Measurements from ENCODE around the gene PDZD8.

The PDZD8 gene

DNA sequence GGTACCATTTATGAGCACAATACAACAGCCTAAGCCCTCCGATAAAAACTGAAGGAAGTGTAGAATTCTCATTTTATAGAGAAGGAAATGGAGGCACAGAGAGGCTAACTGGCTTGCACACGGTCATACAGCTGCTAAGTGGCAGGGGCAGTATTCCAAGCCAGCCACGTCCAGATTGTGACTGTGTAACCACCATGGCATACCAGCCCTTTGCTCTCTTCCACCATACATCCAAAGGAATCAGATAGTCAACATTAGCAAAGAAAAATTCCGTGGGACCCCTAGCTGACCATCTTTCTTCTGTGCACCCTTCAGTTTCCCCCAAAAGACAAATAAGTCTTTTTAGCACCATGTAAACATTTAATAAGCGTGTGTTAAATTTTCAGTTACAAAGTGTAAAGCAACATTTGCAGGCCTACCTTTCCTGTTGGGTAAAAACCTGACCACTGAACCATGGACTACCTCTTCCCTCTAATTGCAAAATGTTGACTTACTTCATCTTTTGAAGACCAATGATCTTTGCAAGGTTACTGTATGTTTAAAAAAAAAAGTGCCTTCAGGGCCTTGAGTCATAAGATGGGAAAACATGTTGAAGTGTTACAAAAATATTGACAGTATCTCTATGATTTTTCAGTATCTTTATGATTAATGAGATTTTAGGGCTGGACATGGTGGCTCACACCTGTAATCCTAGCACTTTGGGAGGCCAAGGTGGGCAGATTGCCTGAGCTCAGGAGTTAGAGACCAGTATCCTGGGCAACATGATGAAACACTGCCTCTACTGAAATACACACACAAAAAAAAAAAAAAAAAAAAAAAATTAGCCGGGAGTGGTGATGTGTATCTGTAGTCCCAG, 24.3 kb upstream of the PDZD8 start:
- in situ Hi-C loops (cut with MboI; ENCODE audit: low sequenced_read_pairs), result no loop called here

DNA sequence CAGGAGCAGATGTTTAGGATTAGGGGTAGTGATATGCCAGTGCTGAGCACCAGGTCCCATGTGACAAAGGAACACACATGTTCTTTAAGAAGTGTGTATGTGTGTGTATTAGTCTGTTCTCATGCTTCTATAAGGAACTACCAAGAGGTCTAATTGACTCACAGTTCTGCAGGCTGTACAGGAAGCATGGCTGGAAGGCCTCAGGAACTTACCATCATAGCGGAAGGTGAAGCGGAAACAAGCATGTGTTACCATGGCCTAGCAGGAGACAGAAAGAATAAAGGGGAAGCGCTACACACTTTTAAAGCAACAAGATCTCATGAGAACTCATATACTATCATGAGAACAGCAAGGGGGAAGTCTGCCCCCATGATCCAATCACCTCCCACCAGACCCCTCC, 22.8 kb upstream of the PDZD8 start:
- in situ Hi-C loops (cut with MboI; ENCODE audit: low sequenced_read_pairs), result no loop called here

DNA sequence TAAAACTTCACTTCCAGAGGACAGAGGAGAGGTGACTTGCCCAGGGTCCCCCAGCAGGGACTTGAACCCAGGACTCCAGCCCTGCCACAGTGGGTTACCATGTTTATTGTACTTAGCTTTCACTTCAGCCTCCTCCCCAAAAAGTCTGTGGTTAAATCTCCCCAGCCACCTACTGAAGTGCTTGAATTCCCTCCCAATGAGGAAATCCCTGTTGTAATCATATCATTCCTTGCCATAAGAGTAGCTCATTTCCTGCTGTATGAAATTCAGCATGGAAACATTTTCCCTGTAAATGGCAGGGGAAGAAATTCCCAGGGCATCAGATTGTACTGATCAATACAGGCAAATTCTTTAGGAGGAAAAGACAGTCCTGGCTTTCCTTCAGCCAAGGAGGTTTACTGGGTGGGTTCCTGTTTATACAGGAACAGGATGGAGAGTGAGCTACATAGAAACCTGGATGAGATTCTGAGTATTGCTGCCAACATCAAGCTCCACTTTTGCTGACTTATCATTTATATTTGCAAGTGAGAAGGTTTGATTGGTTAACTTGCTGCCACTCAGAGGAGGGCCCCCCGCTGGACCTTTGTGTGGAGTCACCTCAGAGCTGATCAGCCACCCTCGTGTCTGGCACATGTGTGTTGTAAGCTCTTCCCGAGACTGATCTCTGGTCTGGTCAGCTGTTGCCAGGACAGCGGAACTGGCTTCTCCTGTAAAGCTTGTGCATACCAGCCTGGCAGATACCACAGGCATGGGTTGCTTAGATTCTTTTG, 16.4 kb upstream of the PDZD8 start:
- in situ Hi-C loops (cut with MboI; ENCODE audit: low sequenced_read_pairs), result no loop called here

DNA sequence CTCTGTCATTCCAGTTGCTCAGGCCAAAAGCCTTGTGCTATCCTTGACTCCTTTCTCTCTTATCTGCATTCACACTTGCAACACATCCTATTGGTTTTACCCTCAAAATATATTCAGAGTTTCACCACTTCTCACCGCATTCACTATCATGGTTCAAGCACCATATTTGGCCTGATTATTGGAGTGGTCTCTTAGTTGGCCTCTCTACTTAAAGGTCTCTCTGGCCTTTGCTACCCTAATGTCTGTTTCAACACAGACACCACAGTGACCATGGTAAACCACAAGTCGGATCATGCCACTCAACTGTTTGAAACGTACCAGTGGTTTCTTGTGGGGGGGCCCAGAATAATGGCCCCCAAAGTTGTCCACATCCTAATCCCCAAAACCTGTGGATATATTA, 15.2 kb upstream of the PDZD8 start:
- in situ Hi-C loops (cut with MboI; ENCODE audit: low sequenced_read_pairs), result no loop called here

DNA sequence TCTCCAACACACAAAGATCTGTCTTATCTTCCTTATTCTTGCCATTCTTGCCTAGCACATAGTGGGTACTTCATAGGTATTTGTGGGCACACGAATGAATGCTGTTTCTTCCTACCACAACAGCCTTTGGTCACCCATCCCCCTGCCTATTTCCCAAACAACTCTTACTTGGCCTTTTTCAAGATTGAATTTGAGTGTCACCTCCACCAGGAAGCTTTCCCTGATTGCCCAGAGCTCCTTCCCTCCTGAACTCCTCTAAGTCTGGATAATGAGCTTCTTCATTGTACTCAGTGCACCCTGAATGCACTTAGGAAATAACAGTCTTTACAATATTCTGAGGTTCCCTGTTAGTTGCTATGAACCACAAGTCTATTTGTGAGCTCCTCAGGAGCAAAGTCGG, 11.6 kb upstream of the PDZD8 start:
- in situ Hi-C loops (cut with MboI; ENCODE audit: low sequenced_read_pairs), result no loop called here

DNA sequence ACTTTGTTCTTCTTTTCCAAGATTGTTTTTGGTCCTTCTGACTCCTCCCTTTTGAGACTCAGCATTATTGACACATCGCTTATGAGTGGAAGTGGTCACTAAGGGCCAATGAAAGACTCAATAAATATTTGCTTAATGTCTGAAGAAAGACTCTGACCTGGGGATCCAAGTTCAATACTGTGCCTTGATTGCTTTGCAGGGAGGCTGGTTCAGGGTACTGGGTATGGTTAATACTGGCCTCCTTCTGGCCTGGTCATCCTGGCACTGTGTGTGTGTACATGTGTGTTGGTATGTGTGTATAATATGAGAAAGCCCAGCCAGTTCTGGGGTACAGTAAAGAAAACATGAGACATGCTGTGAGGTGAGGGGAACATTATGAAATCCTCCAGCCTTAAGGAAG, 7.6 kb upstream of the PDZD8 start:
- in situ Hi-C loops (cut with MboI; ENCODE audit: low sequenced_read_pairs), result no loop called here

DNA sequence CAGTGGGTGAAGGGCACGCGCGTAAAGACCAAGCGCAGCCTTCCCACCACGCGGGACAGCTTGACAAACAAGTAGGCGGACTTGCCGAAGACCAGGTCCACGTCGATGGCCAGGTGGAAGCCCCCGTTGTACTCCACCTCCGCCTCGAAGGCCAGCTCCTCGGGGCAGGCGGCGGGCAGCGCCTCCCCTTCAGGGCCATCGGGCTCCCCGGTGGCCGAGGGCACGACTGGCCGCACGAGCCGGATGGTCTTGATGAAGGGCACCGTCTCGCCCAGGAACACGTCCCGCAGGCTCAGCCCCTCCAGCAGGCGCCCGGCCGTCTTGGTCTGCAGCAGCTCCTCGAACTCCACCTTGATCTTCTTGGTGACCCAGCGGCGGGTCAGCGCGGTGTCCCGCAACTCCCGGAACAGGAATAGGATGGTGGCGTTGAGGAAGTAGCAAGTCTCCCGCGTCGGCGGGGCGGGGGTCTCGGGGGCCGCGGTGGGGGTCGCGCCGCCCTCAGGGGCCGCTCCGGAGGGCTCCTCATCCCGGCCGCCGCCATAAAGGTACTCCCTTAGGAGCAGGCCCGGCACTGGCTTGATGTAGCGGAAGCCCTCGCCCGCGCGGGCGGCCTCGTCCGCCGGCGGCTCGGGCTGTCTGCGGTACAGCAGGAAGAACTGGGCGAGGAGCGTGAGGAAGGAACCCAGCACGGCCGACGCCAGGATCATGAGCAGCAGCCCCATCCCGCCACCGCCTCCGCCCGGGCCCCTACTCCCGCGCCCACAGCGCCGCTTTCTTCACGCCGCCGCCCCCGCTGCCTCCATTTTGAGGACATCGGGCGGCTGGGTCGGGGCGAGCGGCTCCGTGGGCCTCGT, 507 bp downstream of the PDZD8 start:
- in situ Hi-C loops (cut with MboI; ENCODE audit: low sequenced_read_pairs), result no loop called here

DNA sequence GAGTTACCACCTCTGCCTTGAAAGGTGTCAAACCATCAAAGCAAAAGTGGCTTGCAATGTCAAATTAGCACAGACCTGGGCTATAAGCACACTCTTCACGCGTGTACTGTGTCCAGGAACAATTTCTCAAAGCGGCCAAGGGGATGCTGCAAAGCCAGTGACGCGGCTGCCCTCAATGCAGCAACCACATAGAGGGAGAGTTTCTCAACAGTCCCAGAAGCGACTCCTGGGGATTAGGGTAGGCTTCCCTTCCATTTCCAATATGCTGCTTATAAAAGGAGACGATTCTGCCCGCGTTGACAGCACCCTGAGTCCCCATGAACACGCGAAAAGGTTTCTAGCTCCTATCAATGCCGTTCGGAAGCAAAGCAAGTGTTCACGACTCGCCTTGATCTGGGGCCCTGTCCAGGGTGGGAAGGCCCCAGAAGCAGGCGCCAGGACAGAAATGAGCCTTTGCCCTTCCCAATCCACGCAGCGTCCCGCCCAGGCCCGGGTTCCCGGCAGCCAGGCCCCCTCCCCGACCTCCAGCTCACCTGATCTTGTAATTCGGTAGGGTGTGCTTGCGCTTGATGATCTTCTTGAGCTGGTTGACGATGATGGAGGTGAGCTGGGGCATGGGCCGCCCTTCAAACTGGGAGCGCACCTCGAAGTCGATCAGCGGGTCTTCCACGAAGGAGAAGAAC, 1.3 kb downstream of the PDZD8 start:
- in situ Hi-C loops (cut with MboI; ENCODE audit: low sequenced_read_pairs), result no loop called here

DNA sequence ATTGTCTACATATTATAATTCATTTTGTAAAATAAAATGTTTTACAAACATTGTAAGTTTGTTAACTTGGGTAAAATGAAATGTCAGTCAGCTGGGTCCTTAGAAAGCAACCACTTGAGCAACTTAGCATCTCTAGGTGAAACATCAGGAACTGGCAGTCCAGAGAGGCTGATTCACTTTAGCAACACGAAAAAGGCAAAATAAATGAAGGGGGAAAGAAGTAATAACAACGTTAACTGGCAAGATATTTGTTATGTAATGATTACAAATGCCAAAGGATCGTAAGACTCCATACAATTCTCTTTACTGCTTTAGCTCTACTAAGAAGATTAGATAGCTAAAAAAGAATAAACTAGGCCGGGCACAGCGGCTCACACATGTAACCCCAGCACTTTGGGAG, 5.0 kb downstream of the PDZD8 start:
- in situ Hi-C loops (cut with MboI; ENCODE audit: low sequenced_read_pairs), result no loop called here

DNA sequence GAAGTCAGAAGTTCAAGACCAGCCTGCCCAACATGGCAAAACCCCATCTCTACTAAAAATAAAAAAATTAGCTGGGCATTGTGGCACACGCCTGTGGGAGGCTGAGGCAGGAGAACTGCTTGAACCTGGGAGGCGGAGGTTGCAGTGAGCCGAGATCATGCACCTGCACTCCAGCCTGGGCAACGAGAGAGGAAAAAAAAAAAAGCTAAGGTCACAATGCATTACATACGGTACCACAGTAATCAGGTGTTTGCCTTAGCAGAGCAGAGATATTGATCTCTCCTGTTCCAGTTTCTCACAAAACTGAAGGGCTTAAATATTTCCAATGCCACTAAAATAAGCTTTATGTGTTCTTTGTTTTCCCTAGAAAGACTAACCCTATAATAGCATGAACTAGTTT, 7.5 kb downstream of the PDZD8 start:
- in situ Hi-C loops (cut with MboI; ENCODE audit: low sequenced_read_pairs), result no loop called here

DNA sequence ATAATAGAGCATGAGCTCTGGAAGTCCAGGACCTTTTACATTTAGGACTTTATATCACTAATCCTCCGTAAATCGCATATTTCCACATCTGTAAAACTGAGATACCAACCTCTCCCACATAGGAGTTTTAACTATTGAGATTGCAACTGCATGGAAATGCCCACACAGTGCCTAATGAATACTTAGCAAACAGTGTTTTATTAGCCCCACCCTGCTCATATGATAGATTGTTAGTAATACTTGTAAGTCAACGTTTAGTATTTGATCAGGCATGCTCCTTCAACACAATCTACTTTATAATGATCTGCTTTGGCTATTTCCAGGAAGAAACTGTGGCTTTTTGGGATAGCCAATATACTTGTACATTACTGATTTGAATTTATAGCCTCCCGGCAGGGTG, 8.5 kb downstream of the PDZD8 start:
- in situ Hi-C loops (cut with MboI; ENCODE audit: low sequenced_read_pairs), result no loop called here

DNA sequence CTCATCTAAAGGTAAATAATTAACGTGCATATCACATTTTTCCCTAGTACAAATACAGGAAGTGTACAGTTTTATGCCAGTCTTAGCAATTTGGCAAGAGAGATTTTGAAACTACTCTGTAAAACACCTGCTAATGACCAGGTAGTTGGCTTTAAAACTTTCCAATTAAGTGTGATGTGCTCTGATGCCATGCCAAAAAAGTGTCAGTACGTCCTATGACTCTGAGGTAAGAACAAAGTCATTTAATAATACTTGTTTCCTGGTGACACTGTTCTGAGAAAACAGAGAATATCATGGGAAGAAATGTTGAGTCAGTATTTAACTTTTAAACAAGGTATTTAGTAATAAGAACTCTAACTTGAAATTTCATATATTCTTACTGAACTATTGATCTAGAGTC, 9.6 kb downstream of the PDZD8 start:
- in situ Hi-C loops (cut with MboI; ENCODE audit: low sequenced_read_pairs), result no loop called here

DNA sequence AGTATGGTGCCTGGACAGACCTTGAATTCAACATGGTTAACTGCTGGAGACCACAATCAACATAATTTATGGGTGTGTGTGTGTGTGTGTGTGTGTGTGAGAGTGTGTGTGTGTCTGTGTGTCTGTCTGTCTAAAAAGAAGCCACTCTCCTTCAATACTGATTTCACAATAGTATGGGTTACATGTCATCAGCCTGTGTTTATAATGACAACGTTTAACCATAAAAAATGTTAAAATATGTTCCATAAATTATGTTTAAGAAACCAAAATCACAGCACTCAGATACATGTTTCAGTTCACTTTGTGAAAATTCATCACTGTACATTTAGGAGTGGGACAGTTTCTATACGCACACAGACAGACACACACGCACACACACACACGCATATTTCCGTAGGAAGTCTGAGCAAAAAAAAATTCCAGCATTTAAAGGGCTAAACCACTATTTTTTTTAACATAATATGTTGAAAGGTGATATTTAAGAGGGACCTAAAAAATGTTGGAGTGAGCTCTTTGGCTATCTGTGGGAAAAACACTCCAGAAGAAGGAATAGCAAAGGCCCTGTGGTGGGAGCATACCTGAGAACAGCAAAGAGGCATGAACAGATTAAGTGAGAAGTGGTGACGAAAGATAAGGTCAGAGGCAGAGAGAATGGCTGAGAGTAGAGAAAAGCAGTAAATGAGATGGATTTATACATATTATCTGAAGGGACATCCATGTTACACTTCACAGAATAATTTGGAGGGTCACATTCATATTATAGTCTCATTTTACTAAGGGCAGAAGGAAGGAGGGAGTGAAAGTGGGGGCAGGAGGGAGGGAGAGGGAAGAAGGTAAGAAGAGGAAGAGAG, 10.9 kb downstream of the PDZD8 start:
- in situ Hi-C loops (cut with MboI; ENCODE audit: low sequenced_read_pairs), result no loop called here

DNA sequence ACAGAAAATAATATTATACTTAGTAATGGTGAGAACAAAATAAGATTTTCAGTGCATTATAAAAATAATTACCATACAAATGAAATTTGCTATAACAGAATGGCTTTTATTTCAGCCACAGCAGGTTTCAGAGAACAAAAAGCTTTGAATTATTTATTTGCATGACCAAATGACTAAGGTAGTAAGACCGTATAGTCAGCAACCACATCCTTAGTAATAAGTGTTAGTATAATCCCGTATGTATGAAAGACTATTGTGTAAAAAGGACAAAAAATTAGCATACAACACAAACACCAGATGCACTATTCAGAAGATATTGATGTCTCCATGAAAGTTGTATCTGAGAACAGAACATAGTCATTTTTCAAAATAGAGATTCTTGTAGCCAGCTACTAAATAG, 12.2 kb downstream of the PDZD8 start:
- in situ Hi-C loops (cut with MboI; ENCODE audit: low sequenced_read_pairs), result no loop called here

DNA sequence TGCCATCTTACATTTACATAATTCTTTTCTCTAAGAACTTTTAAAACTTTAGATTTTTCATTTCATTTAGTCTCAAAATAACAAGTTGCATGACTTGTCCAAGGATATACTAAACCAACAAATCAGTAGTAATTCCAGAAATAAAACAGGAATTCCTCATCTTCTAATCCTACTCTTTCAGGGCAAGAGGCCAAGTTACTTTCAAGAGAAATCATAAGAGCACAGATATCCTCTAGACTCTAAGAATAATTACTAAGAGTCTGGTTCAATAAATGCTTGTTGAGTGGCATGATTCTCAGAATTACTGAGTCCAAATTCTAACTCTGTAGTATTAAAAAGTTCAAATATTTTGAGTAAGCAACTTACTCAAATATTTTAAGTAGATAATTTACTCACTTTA, 12.9 kb downstream of the PDZD8 start:
- in situ Hi-C loops (cut with MboI; ENCODE audit: low sequenced_read_pairs), result no loop called here

DNA sequence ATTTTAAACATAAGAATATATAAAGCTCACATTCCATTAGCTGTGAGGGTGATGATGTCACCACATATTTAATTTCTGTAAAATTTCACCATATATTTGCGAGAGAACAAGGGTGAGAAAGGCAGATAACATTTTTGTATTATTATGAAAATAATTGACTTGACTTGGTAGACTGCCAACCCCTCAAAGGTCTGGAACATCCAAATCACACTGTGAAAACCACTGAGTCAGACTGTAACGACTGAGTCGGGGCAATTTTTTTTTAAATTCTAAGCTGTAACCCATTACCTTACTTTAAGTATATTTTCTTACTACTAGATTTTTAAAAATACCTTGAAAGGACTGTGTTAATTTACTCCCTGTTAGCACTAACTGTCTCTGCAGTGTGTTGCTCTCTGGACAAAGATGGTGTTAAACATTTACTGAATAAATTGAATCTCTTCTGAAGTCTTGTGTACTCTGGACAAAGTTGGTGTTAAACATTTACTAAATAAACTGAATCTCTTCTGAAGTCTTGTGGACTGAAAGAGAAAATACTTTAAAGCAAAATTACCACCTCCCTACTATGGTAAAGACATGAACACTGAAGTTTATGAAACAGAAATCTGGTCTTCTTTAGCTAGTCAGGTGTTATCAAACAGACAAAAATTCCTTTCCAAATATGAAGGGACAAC, 14.1 kb downstream of the PDZD8 start:
- in situ Hi-C loops (cut with MboI; ENCODE audit: low sequenced_read_pairs), result no loop called here

DNA sequence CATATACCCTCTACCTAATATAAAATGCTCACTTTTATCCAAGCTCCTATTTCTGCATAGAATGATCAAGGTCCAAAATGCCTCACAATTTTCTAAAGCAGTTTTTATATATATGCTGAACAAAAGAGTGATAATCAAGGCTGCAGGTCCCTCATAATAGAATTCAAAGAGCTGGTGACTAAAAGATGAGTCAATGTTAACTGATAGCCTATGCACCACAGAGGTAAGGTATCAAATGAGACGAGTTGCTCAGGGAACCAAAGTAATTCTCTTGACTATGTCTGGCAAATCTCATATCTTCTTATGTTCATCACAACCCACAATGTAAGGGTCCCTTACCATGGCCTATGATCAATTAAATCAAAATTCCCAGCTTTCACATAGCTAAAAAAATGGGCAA, 15.2 kb downstream of the PDZD8 start:
- in situ Hi-C loops (cut with MboI; ENCODE audit: low sequenced_read_pairs), result no loop called here

DNA sequence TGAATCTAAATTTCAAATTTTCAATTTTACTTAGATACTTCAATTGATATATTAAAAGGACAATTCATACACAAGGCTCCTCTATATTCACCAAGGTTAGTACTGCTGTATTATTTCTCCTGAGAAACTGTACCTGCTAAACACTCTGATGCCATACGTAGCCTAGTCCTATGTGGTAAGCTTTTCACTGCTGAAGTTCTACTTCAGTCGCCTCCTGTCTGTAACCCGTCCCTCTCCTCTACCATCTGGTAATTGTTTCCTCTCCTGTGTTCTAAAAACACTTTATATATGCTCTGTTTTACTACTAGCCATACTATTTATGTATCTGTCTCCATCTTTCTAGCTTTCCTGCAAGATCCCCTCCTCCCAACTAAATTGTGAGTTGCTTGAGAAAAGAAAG, 20.2 kb downstream of the PDZD8 start:
- in situ Hi-C loops (cut with MboI; ENCODE audit: low sequenced_read_pairs), result no loop called here

DNA sequence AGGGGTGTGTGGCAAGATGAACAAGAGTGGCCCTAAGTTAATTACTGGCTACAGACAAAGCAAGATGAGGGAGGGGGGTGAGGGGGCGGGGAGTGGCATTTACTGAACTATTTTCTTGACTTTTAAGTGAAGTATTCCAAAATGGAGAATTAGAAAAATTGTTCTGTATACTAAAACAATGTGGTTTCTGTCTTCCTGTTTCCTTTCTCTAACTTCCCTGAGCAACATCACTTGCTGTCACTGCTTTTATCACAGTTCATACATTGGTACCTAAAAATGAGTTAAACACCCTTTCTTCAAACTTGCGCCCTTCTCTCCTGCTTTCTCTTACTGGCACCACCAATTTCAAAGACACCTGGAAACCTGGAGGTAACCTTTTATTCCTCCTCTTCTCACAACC, 21.6 kb downstream of the PDZD8 start:
- in situ Hi-C loops (cut with MboI; ENCODE audit: low sequenced_read_pairs), result no loop called here
